ENCODE results near the gene LTO1. TPM values are rescaled to one million over a fixed set of nuclear protein-coding genes. Genes with fewer than 3 reads are reported as not detected.

LTO1 gene
- total RNA-seq, 1 experiment from 2014 or later = 17.1 TPM

GRCh38 chr11:69684651-69685050 lies 9.5 kb upstream of the LTO1 start:
- in situ Hi-C loops (cut with HindIII; ENCODE audit: low sequenced_read_pairs) = no loop called here
- no peak for DNase-seq (ENCODE audit: low spot score)

- in situ Hi-C loops (cut with HindIII; ENCODE audit: low sequenced_read_pairs) = no loop called here
- DNase-seq (ENCODE audit: low spot score) = no peak
Measured at GRCh38 chr11:69683764-69684333, 8.7 kb upstream of the LTO1 start.

GRCh38 chr11:69682681-69683326 lies 7.7 kb upstream of the LTO1 start:
- in situ Hi-C loops (cut with HindIII; ENCODE audit: low sequenced_read_pairs) = no loop called here
- DNase-seq (ENCODE audit: low spot score) = no peak

GRCh38 chr11:69682221-69682620 lies 7.1 kb upstream of the LTO1 start:
- in situ Hi-C loops (cut with HindIII; ENCODE audit: low sequenced_read_pairs) = no loop called here
- DNase-seq (ENCODE audit: low spot score) = no peak

- DNase-seq (ENCODE audit: low spot score) = no peak
- in situ Hi-C loops (cut with HindIII; ENCODE audit: low sequenced_read_pairs) = no loop called here
Measured at GRCh38 chr11:69680688-69681087, 5.5 kb upstream of the LTO1 start.

GRCh38 chr11:69677749-69678148 lies 2.6 kb upstream of the LTO1 start:
- in situ Hi-C loops (cut with HindIII; ENCODE audit: low sequenced_read_pairs) = no loop called here

GRCh38 chr11:69674267-69674885 lies 777 bp downstream of the LTO1 start:
- in situ Hi-C loops (cut with HindIII; ENCODE audit: low sequenced_read_pairs) = loop anchor here (25.0 kb wide), 1 partner anchor 562 kb away; no protein-coding TSS in a partner anchor
- DNase-seq (ENCODE audit: low spot score) = no peak

More at GRCh38 chr11:69677749-69678148, 2.6 kb upstream of the LTO1 start:
- no peak for DNase-seq (ENCODE audit: low spot score)

GRCh38 chr11:69671734-69672465 lies 3.3 kb downstream of the LTO1 start:
- in situ Hi-C loops (cut with HindIII; ENCODE audit: low sequenced_read_pairs) = loop anchor here (25.0 kb wide), 1 partner anchor 560 kb away; no protein-coding TSS in a partner anchor
- no peak for DNase-seq (ENCODE audit: low spot score)

GRCh38 chr11:69670158-69670845 lies 4.9 kb downstream of the LTO1 start:
- in situ Hi-C loops (cut with HindIII; ENCODE audit: low sequenced_read_pairs) = loop anchor here (25.0 kb wide), 1 partner anchor 558 kb away; no protein-coding TSS in a partner anchor
- DNase-seq (ENCODE audit: low spot score) = peak; percentile 70

GRCh38 chr11:69669486-69669885 lies 5.7 kb downstream of the LTO1 start:
- in situ Hi-C loops (cut with HindIII; ENCODE audit: low sequenced_read_pairs) = loop anchor here (25.0 kb wide), 1 partner anchor 557 kb away; no protein-coding TSS in a partner anchor
- DNase-seq (ENCODE audit: low spot score) = no peak

- in situ Hi-C loops (cut with HindIII; ENCODE audit: low sequenced_read_pairs) = loop anchor here (25.0 kb wide), 1 partner anchor 556 kb away; no protein-coding TSS in a partner anchor
- DNase-seq (ENCODE audit: low spot score) = no peak
Measured at GRCh38 chr11:69667619-69668604, 7.2 kb downstream of the LTO1 start.

GRCh38 chr11:69666752-69667536 lies 8.2 kb downstream of the LTO1 start:
- in situ Hi-C loops (cut with HindIII; ENCODE audit: low sequenced_read_pairs) = loop anchor here (25.0 kb wide), 1 partner anchor 555 kb away; no protein-coding TSS in a partner anchor
- DNase-seq (ENCODE audit: low spot score) = no peak

GRCh38 chr11:69666261-69666660 lies 8.9 kb downstream of the LTO1 start:
- in situ Hi-C loops (cut with HindIII; ENCODE audit: low sequenced_read_pairs) = loop anchor here (25.0 kb wide), 1 partner anchor 554 kb away; no protein-coding TSS in a partner anchor
- no peak for DNase-seq (ENCODE audit: low spot score)

GRCh38 chr11:69665669-69666068 lies 9.5 kb downstream of the LTO1 start:
- in situ Hi-C loops (cut with HindIII; ENCODE audit: low sequenced_read_pairs) = loop anchor here (25.0 kb wide), 1 partner anchor 553 kb away; no protein-coding TSS in a partner anchor
- no peak for DNase-seq (ENCODE audit: low spot score)

- in situ Hi-C loops (cut with HindIII; ENCODE audit: low sequenced_read_pairs) = loop anchor here (25.0 kb wide), 1 partner anchor 553 kb away; no protein-coding TSS in a partner anchor
- no peak for DNase-seq (ENCODE audit: low spot score)
Measured at GRCh38 chr11:69664901-69665300, 10.3 kb downstream of the LTO1 start.

GRCh38 chr11:69664103-69664775 lies 10.9 kb downstream of the LTO1 start:
- DNase-seq (ENCODE audit: low spot score) = no peak
- in situ Hi-C loops (cut with HindIII; ENCODE audit: low sequenced_read_pairs) = loop anchor here (25.0 kb wide), 1 partner anchor 552 kb away; no protein-coding TSS in a partner anchor

Measured in G401 (cell line).